Prostate gland (tissue), 2 donors: Measurements from ENCODE around the gene GPR15LG. TPM values are rescaled to one million over a fixed set of nuclear protein-coding genes. Genes with fewer than 3 reads are reported as not detected.

Source experiments
- DNase-seq: peaks from one replicate; pipeline ENCODE4 v3.0.0-alpha.2; 2019; ENCODE audit warnings: low spot score
- H3K27ac ChIP-seq, 2 donors: fragments of 200-600 bp; sonication (generic); 2 replicates each; pipeline ENCODE4 v1.5.1; 2017 to 2019
- H3K27me3 ChIP-seq: fragments of 200-600 bp; sonication (generic); replicated peaks from 2 replicates; pipeline ENCODE4 v1.5.1; 2019; ENCODE audit not compliant: insufficient read depth
- H3K36me3 ChIP-seq, 2 donors: fragments of 200-600 bp; sonication (generic); 1 replicate in 1 of 2; 2 replicates in 1 of 2; pipeline versions ENCODE4 v1.5.1 to v1.8.1; 2017 to 2019
- H3K4me1 ChIP-seq: fragments of 200-600 bp; sonication (generic); replicated peaks from 2 replicates; pipeline ENCODE4 v1.5.1; 2019
- H3K4me3 ChIP-seq, 2 donors: fragments of 200-600 bp; sonication (generic); 2 replicates each; pipeline ENCODE4 v1.5.1; 2017 to 2019
- H3K9me3 ChIP-seq: fragments of 200-600 bp; sonication (generic); 2 replicates; pipeline ENCODE4 v1.5.1; 2017
- POLR2A ChIP-seq: fragments of 450-650 bp; IDR thresholded peaks from one replicate; pipeline ENCODE4 v1.6.1; 2016; ENCODE audit warnings: antibody characterized with exemption, mild to moderate bottlenecking
- POLR2AphosphoS5 ChIP-seq: sonication (generic); formaldehyde crosslinking; IDR thresholded peaks from one replicate; pipeline ENCODE4 v1.6.1; 2017; ENCODE audit warnings: antibody characterized with exemption
- WGBS: methylation state at CpG from one replicate; pipeline ENCODE4 v1.1.5; 2018; 5-methylcytosine and 5-hydroxymethylcytosine counted together
- intact Hi-C: fragments of 100-400 bp; cut with DNase I; formaldehyde crosslinking; loops from one replicate; pipeline ENCODE4 v1.14.2; 2022
- total RNA-seq, 2 donors: library from RNA; depleted of rRNA; stranded (reverse); fragments of >200 nt; gene quantifications; one replicate each; pipeline ENCODE4 v1.1.0, GENCODE V29; 2016
- TF ChIP-seq, protein P1 (sequence below), 4 experiments: fragments of 200-600 bp in 2 of 4; fragments of 450-650 bp in 2 of 4; sonication (generic) in 2 of 4; IDR thresholded peaks; 1 replicate in 3 of 4; 2 replicates in 1 of 4; pipeline ENCODE4 v1.5.1; 2016 to 2019; ENCODE audit warnings: antibody characterized with exemption in 4 of 4, mild to moderate bottlenecking in 2 of 4, moderate library complexity in 2 of 4

The GPR15LG gene
- total RNA-seq, 2 donors from 2014 or later, result 3.1 TPM; not detected in 1

GRCh38 chr10:84172467-84173356 lies 889 bp upstream of the GPR15LG start:
- intact Hi-C loops, result no loop called here
- Histone ChIP-seq H3K27ac (peak overlapping the region; percentile 29 to 60), H3K4me1 (no peaks in the 10 kb centered on the region), H3K9me3 (no peaks in the 10 kb centered on the region), H3K4me3 (no peak overlapping the region), H3K27me3 (no peaks in the 10 kb centered on the region), H3K36me3 (no peaks in the 10 kb centered on the region)
- TF ChIP-seq, protein P1, sequence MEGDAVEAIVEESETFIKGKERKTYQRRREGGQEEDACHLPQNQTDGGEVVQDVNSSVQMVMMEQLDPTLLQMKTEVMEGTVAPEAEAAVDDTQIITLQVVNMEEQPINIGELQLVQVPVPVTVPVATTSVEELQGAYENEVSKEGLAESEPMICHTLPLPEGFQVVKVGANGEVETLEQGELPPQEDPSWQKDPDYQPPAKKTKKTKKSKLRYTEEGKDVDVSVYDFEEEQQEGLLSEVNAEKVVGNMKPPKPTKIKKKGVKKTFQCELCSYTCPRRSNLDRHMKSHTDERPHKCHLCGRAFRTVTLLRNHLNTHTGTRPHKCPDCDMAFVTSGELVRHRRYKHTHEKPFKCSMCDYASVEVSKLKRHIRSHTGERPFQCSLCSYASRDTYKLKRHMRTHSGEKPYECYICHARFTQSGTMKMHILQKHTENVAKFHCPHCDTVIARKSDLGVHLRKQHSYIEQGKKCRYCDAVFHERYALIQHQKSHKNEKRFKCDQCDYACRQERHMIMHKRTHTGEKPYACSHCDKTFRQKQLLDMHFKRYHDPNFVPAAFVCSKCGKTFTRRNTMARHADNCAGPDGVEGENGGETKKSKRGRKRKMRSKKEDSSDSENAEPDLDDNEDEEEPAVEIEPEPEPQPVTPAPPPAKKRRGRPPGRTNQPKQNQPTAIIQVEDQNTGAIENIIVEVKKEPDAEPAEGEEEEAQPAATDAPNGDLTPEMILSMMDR (IDR thresholded peaks at IDR 0.05), result no peak
- no peak for TF ChIP-seq POLR2A
- no peak for TF ChIP-seq POLR2AphosphoS5
- no peak for DNase-seq
- 92% methylated on average over 9 of the region's 9 CpGs for WGBS

DNA sequence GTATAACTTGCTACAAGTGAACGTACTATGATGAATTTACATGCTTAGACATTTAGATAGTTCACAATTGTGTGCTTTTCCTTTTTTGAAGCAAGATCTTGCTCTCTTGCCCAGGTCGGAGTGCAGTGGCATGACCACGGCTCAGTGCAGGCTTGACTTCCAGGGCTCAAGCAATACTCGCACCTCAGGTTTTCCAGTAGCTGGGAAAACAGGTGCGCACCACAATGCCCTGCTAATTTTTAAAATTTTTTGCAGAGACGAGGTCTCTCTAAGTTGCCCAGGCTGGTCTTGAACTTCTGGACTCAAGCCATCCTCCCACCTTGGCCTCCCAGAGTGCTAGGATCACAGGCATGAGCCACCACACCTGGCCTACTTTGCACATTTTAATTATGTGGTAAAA lies 1.8 kb downstream of the GPR15LG start:
- DNase-seq, result no peak

GRCh38 chr10:84176351-84176750 lies 2.8 kb downstream of the GPR15LG start:
- no peaks in the 10 kb centered on the region for H3K4me1 ChIP-seq
- WGBS, result 55% methylated on average over 4 of the region's 4 CpGs
- no peak for DNase-seq
- no peaks in the 10 kb centered on the region for H3K27me3 ChIP-seq
- H3K4me3 ChIP-seq, result no peak overlapping the region
- H3K27ac ChIP-seq, result no peak overlapping the region
- TF ChIP-seq, protein P1 (IDR thresholded peaks at IDR 0.05), result no peak
- no peak for TF ChIP-seq POLR2AphosphoS5
- TF ChIP-seq POLR2A, result no peak
- intact Hi-C loops, result no loop called here
- H3K9me3 ChIP-seq, result no peaks in the 10 kb centered on the region
- no peaks in the 10 kb centered on the region for H3K36me3 ChIP-seq

More for the DNA sequence above, 1.8 kb downstream of the GPR15LG start:
- 95% methylated on average over 6 of the region's 6 CpGs for WGBS
- H3K36me3 ChIP-seq, result no peaks in the 10 kb centered on the region
- H3K27ac ChIP-seq, result no peak overlapping the region
- H3K4me3 ChIP-seq, result no peak overlapping the region
- TF ChIP-seq POLR2AphosphoS5, result no peak
- no peak for TF ChIP-seq POLR2A
- TF ChIP-seq, protein P1 (IDR thresholded peaks at IDR 0.05), result no peak
- no peaks in the 10 kb centered on the region for H3K4me1 ChIP-seq
- no peaks in the 10 kb centered on the region for H3K9me3 ChIP-seq
- H3K27me3 ChIP-seq, result no peaks in the 10 kb centered on the region
- intact Hi-C loops, result no loop called here

- no peaks in the 10 kb centered on the region for H3K9me3 ChIP-seq
- H3K36me3 ChIP-seq, result no peaks in the 10 kb centered on the region
- DNase-seq, result no peak
- intact Hi-C loops, result no loop called here
- TF ChIP-seq POLR2A (no peak), POLR2AphosphoS5 (no peak)
- 71% methylated on average over 4 of the region's 4 CpGs for WGBS
- no peaks in the 10 kb centered on the region for H3K4me1 ChIP-seq
- no peak overlapping the region for H3K27ac ChIP-seq
- no peaks in the 10 kb centered on the region for H3K27me3 ChIP-seq
- H3K4me3 ChIP-seq, result no peak overlapping the region
Measured at GRCh38 chr10:84176836-84177474, 3.4 kb downstream of the GPR15LG start.

- Histone ChIP-seq H3K36me3 (no peaks in the 10 kb centered on the region), H3K4me1 (no peaks in the 10 kb centered on the region), H3K27ac (no peak overlapping the region), H3K27me3 (no peaks in the 10 kb centered on the region), H3K4me3 (no peak overlapping the region), H3K9me3 (no peaks in the 10 kb centered on the region)
- peak; percentile 34 for DNase-seq
- TF ChIP-seq POLR2AphosphoS5 (no peak), POLR2A (no peak)
- TF ChIP-seq, protein P1 (IDR thresholded peaks at IDR 0.05), result no peak
- 49% methylated on average over 8 of the region's 8 CpGs for WGBS
- intact Hi-C loops, result no loop called here
Measured at GRCh38 chr10:84177541-84178141, 4.0 kb downstream of the GPR15LG start.
